HuH-7.5 (cell line): ENCODE results near the gene OPA1.
A peak's percentile ranks its signal among the peaks of the same experiment; 100 is the strongest.

Experiments used
- DNase-seq: peaks from one replicate; pipeline ENCODE4 v3.0.0; 2011; ENCODE audit warnings: low spot score

Gene OPA1, protein sequence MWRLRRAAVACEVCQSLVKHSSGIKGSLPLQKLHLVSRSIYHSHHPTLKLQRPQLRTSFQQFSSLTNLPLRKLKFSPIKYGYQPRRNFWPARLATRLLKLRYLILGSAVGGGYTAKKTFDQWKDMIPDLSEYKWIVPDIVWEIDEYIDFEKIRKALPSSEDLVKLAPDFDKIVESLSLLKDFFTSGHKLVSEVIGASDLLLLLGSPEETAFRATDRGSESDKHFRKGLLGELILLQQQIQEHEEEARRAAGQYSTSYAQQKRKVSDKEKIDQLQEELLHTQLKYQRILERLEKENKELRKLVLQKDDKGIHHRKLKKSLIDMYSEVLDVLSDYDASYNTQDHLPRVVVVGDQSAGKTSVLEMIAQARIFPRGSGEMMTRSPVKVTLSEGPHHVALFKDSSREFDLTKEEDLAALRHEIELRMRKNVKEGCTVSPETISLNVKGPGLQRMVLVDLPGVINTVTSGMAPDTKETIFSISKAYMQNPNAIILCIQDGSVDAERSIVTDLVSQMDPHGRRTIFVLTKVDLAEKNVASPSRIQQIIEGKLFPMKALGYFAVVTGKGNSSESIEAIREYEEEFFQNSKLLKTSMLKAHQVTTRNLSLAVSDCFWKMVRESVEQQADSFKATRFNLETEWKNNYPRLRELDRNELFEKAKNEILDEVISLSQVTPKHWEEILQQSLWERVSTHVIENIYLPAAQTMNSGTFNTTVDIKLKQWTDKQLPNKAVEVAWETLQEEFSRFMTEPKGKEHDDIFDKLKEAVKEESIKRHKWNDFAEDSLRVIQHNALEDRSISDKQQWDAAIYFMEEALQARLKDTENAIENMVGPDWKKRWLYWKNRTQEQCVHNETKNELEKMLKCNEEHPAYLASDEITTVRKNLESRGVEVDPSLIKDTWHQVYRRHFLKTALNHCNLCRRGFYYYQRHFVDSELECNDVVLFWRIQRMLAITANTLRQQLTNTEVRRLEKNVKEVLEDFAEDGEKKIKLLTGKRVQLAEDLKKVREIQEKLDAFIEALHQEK

DNA sequence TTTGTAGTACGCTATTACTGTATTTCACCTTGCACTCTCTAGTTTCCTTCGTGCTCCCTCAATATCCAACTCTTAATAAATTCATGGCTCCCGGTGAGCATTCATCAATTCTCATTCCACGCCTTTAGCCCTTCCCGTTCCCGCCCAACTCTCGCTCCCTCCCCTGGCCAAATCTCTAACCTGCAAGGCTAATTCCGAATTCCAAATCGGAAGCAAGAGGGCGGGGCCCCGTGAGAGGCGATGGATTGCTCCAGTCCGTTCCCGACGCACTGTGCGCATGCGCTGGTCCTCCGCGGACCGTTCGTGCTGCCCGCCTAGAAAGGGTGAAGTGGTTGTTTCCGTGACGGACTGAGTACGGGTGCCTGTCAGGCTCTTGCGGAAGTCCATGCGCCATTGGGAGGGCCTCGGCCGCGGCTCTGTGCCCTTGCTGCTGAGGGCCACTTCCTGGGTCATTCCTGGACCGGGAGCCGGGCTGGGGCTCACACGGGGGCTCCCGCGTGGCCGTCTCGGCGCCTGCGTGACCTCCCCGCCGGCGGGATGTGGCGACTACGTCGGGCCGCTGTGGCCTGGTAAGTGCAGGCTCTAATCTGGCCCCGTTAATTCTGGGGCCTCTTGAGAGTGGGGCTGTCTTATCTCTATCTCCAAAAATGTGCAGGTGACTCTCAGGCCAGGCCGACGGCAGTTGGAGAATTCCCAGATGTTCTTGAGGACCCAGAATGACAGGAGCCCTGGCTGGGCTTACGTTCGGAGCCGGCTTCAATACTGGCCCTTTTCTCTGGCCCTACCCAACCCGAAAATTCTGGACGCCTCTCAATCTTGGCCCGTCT is at the start of gene OPA1:
Gene OPA1, plus strand, starts transcription at position 368 of the 827 bp plus-strand sequence. Its CDS starts 170 bp downstream, at position 538.
- DNase-seq = peak; percentile 76

DNA sequence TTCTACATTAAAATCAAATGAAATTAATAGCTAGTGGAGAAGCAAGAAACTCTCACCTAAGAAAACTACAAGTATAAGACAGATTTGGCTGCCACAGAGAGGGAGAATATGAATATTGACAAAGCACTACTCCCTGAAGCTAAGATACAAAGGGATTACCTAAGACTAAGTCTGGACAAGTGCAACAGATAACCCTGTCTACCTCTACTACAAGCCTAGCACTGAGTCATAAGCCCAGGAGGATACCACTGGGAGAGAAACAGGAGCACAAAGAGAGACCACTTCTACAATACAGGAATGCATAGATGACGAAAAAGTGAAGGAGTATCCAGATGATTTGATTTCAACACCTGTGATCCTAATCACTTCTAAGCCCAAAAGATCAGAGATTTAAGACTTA is 48.7 kb upstream of the OPA1 start:
- DNase-seq = no peak

DNA sequence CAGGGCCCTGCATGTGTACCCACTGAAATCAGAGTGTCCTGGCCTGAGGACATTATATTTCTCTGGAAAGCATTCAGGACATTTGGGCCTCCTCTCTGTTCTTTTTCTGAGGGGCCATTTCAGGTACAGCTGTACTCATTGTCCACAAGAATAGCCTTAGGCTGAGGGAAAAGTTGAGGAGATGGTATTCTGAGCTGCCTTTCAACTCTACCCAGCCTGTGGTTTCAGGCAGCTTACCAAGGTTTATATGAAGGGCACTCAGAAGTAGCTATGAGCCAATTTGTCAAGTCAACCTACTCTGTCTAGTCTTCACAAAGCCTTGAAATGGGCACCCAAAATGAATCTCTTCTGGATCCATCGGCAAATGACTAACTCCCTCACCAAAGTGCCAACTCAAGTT is 47.7 kb upstream of the OPA1 start:
- no peak for DNase-seq

DNA sequence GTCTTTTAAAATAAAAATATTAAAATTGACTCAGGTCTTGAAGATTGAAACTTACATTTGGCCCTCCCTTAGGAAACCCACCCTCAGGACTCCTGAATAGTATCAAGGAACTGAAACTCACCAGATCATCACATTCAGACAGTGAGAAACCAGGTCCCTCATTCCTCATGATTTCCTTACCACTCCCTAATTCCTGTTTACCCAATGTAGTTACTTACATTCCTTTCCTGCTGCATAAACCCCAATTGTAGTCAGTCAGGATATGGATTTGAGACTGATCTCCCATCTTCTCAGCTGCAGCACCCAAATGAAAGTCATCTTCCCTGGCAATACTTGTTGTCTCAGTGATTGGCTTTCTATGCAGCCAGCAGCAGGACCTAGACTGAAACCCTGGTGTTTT is 46.9 kb upstream of the OPA1 start:
- DNase-seq = no peak

DNA sequence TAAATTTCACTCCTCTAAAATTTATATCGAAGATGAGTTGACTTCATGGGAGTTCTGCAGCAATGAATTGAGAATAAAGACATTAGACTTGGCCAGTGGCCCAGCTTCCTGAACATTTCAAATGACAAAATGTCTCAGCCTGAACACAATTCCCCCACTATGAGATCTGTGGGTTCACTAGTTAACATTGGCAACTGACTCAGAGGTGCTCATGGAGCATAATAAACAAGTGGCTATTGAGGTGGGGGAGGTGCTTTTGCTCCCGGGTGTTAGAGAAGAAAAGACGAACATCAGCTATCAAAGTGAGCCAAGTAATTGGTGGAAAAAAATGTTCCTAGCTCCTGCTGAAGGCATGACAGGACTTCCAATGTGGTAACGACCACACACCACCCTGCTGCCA is 44.6 kb upstream of the OPA1 start:
- no peak for DNase-seq

DNA sequence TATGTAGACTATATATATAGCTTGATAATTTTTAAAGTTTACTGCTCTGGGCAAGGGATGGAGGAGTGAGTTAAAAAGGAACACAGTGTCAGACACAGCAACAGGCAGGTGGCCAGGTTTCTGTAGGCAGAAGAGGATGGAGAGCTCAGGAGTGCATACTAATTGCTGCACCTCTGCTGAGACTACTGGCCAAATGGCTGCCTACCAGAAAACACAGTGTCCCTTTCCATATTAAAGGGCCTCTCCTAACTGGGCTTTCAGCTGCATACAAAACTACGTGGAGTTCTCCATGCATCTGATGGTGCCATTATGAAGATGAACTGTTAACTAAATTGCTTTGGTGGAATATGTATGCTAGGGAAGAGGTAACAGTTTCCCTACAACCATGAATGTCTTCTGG is 40.1 kb upstream of the OPA1 start:
- no peak for DNase-seq

DNA sequence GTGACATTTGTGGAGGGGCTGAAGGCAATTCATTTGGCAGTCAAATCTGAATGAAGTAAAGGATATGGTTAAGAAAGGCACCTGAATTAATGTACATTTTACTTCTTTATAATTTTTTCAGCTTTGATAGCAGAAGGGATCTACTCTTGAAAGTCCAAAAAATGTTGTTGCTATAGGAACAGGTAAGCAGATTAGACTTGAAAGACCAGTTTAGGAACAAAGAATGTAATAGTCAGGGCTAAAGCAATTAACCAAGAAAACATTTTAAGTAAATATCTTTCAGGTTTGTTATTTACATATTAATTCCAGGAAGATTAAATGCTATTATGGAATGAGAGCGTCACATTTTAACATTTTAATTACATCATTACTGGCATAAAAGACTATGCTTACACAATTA is 39.4 kb upstream of the OPA1 start:
- DNase-seq = no peak

DNA sequence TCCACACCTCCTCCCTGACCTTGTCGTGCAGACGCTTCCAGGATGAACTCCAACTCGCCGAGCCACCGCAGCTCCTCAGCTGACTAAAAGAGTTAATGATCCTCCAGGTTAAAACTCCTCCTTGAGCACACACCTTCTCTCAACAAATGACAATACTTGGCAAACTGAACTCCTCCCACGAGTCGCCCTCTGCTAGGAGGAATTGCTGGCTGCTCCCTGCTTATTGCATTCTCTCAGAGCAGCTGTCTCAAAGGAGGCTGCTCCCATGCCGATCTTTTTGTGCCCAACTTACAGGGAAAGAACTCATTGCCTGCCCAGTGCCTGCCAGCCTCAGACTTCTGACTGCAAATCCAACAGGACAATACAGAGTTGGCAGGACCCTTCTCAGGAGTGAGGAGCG is 38.2 kb upstream of the OPA1 start, which contains the start of gene ATP13A4:
Gene ATP13A4, minus strand, starts transcription at position 85 of the 400 bp plus-strand sequence. CDS start 96 bp downstream, outside the sequence.
- no peak for DNase-seq

DNA sequence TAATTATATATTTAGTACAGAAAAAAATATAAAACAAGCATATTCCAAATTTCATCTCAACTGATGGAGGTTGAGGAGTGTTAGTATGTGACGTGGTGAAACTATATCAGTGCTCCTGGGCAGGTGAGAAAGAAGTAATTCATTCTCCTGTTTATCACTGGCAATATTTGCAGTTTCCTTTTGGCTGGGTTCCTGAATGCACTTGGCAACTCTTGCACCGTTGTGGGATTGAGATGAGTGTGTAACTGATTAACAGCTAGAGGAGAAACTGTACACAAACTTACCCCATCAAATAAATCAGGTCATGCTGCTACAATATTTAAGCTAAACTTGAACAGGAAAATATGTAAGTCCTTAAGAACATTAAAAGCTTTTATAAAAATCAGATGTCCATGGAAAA is 36.2 kb upstream of the OPA1 start:
- no peak for DNase-seq

DNA sequence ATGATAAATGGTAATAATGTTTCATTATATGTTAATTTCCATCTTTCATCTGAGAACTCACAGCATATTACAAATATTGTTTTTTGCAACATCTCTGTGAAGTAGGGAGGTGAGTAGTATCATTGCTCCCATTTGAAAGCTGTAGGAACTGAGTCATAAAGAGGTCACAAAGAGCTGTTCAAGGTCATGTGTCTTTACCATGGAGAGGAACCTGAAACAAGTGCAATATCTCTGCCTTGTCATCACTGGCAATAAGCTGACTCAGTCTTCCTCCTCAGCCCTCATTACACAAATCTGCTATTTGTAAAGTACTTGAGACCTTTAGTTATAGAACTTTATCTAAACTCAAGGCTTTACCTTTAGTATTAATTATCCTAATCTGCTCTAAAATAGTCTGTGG is 33.9 kb upstream of the OPA1 start:
- no peak for DNase-seq

DNA sequence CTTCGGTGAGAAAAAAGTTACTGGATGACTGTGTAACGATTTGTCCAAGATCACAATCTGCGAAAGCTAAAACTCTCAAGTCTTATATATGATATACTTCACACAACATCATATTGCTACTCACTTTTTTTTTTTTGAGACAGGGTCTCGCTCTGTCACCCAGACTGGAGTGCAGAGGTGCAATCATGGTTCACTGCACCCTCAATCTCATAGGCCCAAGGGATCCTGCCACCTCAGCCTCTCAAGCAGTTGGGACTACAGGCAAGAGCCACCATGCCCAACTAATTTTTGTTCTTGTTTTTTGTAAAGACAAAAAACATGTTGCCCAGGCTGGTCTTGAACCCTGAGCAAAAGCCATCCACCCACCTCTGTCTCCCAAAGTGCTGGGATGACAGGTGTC is 32.9 kb upstream of the OPA1 start:
- DNase-seq = no peak

DNA sequence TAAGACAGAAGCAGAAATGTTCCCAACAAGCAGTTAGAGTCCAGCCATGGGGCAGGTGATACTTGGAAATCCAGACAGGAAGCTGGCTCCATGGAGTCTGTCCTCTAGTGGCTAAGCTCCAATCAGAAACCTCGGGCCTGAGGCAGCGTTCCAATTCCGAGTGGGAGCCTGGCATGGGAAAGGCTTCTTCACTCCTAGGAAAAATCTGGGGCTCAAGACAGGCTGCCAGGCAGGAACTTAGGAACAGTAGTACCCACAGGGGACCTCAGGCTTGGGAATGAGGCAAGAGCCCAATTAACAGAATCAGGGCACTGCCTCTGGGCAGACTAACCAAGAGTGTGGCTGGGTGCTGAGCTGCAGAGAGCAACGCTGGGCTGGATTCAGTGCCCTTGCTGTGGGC is 32.1 kb upstream of the OPA1 start:
- no peak for DNase-seq

DNA sequence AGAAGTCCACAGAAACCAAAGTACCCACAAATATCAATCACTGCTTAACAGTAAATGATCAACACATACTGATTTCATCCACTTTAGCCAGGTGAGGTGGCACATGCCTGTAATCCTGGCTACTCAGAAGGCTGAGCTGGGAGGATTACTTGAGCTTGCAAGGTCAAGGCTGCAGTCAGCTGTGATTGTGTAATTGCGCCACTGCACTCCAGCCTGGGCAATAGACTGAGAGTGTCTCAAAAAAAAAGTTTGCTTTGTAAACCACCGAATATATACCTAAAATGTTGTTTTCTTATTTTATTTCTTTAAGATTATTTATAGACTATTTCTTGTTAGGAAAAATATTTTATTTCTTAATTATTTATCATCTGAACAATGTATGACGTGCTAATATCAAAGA is 29.6 kb upstream of the OPA1 start:
- no peak for DNase-seq

DNA sequence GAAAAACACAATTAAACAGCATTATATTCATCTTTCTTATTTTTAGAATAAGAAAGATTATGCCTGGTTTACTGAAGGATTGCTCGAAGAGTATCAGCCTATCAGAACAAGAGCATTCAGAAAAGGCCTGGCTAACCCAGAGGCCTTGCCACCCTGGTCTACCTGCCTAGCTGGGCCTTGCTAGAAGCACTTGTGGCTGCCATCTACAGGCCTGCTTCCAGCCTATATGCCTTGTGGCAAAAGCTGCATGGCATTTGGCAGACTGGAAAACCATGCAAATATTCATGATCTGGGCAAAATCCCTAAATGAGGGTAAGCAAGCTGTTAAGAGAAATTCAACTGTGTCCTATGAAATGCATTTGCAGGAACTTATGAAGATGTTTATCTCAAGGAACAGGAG is 29.0 kb upstream of the OPA1 start:
- DNase-seq = no peak

DNA sequence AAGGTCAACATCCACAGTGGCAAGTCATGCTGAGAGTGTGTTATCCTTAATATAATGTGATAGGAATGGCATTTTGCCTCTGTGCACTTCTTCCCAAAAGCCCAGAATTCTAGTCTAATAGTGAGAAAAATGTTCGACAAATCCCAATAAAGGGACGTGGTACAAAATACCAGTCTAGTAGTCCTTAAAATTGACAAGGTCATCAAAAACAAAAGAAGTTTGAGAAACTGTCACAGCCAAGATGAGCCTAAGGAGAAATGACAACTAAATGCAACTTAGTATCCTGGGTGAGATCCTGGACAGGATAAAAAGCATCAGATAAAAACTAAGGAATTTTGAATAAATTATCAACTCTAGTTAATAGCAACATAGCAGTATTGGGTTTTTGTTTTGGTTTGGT is 23.9 kb upstream of the OPA1 start:
- no peak for DNase-seq

DNA sequence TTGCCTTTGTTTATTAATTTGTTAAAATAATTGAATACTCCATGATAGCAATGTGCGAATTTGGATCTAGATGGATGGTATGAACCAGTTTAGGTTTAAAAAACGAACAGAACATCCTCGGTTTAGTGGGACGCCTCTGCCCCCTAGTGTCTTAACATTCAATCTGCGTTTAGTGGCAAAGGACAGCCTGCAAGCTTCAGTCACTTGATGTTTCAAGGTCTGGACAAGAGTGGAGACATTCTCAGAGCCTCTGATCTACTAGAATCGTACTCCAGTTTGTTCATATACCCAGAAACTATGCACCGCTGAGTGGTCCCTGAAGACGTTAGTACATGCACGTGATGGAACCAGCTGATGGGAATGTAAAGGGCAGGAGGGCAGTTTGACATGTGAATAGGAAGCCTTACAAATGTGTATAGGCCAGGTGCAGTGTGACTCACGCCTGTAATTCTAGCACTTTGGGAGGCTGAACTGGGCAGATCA is 20.5 kb upstream of the OPA1 start:
- DNase-seq = no peak

DNA sequence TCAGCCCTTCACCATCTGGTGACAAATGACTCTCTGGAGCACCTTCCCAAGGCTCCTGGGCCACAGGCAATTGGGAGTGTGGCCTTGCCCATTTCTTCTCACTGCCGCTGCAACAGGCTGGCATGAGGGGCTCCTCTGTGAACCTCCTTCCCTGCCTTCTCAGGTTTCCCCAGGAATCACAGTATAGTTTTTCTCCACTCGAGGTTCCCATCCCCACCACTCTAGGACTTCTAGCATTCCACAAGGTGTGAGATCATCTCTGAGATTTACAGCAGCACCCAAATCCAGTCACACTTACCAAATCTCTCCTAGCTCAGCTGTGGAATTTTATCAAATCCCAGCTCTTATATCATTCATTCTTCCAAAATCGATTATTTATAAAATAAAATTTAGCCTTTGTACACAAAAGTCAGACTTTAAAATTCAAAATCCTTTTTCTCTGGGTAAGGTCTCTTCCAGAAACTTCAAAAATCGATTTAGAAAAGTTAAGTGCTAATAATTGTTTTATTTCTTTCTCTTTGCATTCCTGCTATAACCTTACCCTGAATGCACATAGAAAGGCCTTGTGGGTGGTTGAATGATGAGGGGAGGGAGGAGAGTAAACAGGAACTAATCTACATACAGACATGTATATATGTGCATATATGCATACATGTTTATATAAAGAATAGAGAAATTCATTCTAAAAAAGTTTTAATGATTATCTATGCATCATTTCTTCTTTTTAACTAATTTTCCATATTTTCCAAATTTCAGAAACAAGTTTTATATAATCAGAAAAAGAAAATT is 19.4 kb upstream of the OPA1 start:
- DNase-seq = no peak

DNA sequence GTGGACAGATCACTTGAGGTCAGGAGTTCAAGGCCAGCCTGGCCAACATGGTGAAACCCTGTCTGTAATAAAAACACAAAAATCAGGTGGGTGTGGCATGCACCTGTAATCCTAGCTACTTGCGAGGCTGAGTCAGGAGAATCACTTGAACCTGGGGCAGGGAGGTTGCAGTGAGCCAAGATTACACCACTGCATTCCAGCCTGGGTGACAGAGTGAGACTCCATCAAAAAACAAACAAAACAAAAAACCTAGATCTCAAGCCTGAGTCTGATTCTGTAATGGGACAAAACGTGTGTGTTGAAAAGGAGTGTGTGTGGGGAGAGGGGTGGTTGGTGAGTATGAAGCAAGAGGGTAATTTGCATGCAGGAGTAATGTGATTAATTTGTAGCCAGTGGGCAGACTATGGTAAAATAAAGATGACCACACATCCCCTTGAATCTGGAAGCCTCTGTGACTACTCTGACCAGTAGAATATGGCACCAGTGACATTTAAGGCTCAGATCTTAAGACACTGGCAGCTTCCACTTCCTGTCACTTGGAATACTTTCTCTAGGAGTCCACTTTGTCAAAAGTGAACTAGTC is 18.4 kb upstream of the OPA1 start:
- no peak for DNase-seq

DNA sequence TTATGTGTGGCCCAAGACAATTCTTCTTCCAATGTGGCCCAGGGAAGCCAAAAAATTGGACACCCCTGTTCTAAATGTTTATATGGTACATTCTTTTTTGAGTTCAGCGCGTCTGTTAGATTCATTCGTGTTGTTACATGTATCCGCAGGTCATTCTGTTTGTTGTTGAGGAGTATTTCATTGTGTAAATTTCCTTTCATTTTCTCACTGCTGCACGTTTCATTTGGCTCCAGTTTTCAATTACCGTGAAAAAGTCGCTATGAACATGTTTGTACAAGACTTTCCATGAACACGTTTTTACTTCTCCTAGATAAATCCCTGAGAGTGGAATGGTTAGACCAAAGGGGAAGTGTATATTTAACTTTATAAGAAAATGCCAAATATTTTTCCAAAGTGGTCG is 7.5 kb upstream of the OPA1 start:
- DNase-seq = no peak

DNA sequence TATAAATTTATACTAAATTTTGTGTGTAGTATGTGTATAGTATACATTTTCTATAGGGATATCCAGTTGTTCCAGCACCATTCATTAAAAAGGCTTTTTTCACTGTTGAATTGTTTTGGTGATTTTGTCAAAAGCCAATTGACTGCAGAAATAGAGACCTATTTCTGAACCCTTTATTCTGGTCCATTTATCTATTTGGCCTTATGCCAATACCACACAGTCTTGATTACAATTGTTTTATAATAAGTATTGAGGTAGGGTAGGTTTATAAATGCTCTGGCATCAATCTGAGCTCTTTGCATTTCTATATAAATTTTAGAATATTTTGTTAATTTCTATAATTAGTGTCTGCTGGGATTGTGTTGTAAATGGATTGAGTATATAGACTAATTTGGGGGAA is 6.5 kb upstream of the OPA1 start:
- DNase-seq = no peak

DNA sequence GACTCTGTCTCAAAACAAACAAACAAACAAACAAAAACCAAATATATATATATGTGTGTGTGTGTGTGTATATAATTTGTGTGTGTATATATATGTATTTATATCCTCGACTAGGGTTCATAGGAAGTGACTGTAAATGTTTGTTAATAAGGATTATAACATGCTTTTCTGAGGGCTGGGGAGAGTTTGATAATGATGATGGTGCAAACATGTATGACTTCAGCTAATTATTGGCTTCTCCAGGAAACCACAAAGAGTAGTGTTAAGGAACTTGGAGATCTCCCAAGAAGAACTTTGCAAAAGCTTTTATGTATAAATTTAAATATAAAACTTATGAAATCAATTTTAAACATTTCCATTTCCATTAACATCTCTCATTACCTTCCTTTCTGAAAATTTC is 3.9 kb upstream of the OPA1 start:
- no peak for DNase-seq
